ENCODE data around the gene YTHDF2.

- TF ChIP-seq EZH2 (IDR thresholded peaks at IDR 0.05; ENCODE audit: borderline replicate concordance, low read length) (no peak), CTCF (conservative IDR thresholded peaks at IDR 0.05 in 1 of 2, IDR thresholded peaks at IDR 0.05 in 1 of 2; ENCODE audit: extremely low read depth in 1 of 2, insufficient read depth in 1 of 2, low read depth in 1 of 2, low read length in 2 of 2) (no peak)
Measured at GRCh38 chr1:28811766-28812668, 75.3 kb downstream of the YTHDF2 start, which contains the start of gene OPRD1.

All from mammary epithelial cell (primary cell).